ENCODE measurements around the gene MAP3K14.

The MAP3K14 gene

GRCh38 chr17:45292696-45293412 is 24.0 kb downstream of the MAP3K14 start:
- H3K4me3 ChIP-seq (ENCODE audit: low read length), result no peak overlapping the region
- H3K27me3 ChIP-seq (ENCODE audit: control insufficient read depth, insufficient read depth, low read length), result no peaks in the 10 kb centered on the region
- no peak overlapping the region for H3K27ac ChIP-seq (ENCODE audit: low read length)
- no peaks in the 10 kb centered on the region for H3K9me3 ChIP-seq (ENCODE audit: control insufficient read depth, low read depth, low read length)
- peaks cover 2% of the 10 kb centered on the region for H3K36me3 ChIP-seq (ENCODE audit: control insufficient read depth, low read depth, low read length)
- H3K4me1 ChIP-seq (ENCODE audit: control insufficient read depth, low read depth, low read length), result no peaks in the 10 kb centered on the region
- no peak overlapping the region for H3K9ac ChIP-seq (ENCODE audit: low read length)

- Histone ChIP-seq H3K36me3 (ENCODE audit: control insufficient read depth, low read depth, low read length) (peaks cover 9% of the 10 kb centered on the region), H3K27me3 (ENCODE audit: control insufficient read depth, insufficient read depth, low read length) (no peaks in the 10 kb centered on the region), H3K4me1 (ENCODE audit: control insufficient read depth, low read depth, low read length) (no peaks in the 10 kb centered on the region), H3K4me3 (ENCODE audit: low read length) (no peak overlapping the region), H3K9ac (ENCODE audit: low read length) (no peak overlapping the region), H3K27ac (ENCODE audit: low read length) (no peak overlapping the region), H3K9me3 (ENCODE audit: control insufficient read depth, low read depth, low read length) (no peaks in the 10 kb centered on the region)
These were observed 25.5 kb downstream of the MAP3K14 start for GRCh38 chr17:45291171-45291805.

GRCh38 chr17:45290269-45290765 is 26.5 kb downstream of the MAP3K14 start:
- no peak overlapping the region for H3K9ac ChIP-seq (ENCODE audit: low read length)

DNA sequence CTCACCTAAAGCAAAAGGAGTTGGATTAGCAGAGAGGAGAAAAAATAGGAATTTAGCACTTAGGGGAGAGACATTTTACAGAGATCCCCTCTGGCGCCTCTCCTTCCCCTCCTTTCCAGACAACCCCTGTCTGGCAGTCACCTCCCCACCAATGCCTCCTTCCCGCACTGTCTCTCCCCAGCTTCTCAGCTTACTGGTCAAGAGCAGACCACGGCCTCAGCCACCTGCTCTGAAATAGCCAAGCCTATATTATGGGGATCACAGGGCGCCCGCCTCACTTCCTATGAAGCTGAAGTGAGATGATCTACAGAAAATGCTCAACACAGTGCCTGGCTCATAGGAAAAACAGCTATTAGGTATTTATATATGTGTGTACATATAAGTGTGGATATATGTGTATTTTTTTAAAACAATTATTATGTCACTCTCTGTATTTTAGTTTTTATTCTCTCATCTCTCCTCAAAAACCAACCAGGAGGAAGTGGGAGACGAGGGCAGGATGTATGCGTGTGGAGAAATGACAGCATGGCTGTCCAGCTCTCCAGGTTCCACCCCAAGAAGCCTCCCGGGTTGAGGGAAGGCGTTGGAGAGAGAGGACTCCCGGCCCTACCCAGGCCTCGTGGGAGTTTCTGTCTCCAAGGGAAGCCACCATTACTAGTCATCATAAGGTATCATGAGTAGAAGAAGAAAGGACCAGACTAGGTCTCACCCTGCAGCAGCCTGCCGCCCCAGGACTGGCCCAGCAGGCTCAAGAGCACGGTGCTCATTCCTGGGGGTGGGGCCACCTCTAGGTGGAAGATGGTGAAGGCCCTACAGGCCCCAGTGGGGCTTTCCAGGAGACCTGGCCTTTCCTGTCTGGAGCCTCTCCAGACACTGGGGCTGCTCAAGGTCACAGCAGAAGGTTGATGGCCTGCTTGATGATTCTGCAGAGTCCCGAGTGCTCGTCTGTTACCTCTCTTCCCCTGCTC is 27.2 kb downstream of the MAP3K14 start:
- H3K27ac ChIP-seq (ENCODE audit: low read length), result no peak overlapping the region
- no peak overlapping the region for H3K4me3 ChIP-seq (ENCODE audit: low read length)
- H3K36me3 ChIP-seq (ENCODE audit: control insufficient read depth, low read depth, low read length), result peaks cover 12% of the 10 kb centered on the region
- H3K9me3 ChIP-seq (ENCODE audit: control insufficient read depth, low read depth, low read length), result no peaks in the 10 kb centered on the region
- no peak overlapping the region for H3K9ac ChIP-seq (ENCODE audit: low read length)
- no peaks in the 10 kb centered on the region for H3K27me3 ChIP-seq (ENCODE audit: control insufficient read depth, insufficient read depth, low read length)
- no peaks in the 10 kb centered on the region for H3K4me1 ChIP-seq (ENCODE audit: control insufficient read depth, low read depth, low read length)

More at GRCh38 chr17:45290269-45290765, 26.5 kb downstream of the MAP3K14 start:
- Histone ChIP-seq H3K4me3 (ENCODE audit: low read length) (no peak overlapping the region), H3K36me3 (ENCODE audit: control insufficient read depth, low read depth, low read length) (peaks cover 9% of the 10 kb centered on the region), H3K27ac (ENCODE audit: low read length) (no peak overlapping the region), H3K9me3 (ENCODE audit: control insufficient read depth, low read depth, low read length) (no peaks in the 10 kb centered on the region), H3K4me1 (ENCODE audit: control insufficient read depth, low read depth, low read length) (no peaks in the 10 kb centered on the region), H3K27me3 (ENCODE audit: control insufficient read depth, insufficient read depth, low read length) (no peaks in the 10 kb centered on the region)

DNA sequence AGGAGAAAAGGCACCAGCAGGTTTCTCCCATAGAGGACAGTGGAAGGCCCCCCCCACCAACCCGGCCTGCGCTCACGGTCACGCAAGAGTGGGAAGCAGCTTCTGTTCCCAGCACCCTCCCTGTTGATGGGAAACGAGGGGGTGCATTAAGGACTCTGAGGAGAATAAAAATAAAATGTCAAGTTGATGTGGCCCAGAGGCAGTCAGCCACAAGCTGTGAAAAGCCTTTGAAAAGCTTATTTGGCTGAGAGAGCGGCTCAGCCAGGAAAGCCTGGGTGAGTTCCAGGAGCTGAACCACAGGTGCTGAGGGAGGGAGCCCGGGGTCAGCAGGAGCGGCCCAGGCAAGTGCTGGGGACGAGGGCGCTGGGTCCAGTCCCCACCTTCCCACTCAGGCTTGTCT is 28.0 kb downstream of the MAP3K14 start:
- H3K36me3 ChIP-seq (ENCODE audit: control insufficient read depth, low read depth, low read length), result peaks cover 12% of the 10 kb centered on the region
- H3K27ac ChIP-seq (ENCODE audit: low read length), result no peak overlapping the region
- H3K9me3 ChIP-seq (ENCODE audit: control insufficient read depth, low read depth, low read length), result no peaks in the 10 kb centered on the region
- no peaks in the 10 kb centered on the region for H3K27me3 ChIP-seq (ENCODE audit: control insufficient read depth, insufficient read depth, low read length)
- no peaks in the 10 kb centered on the region for H3K4me1 ChIP-seq (ENCODE audit: control insufficient read depth, low read depth, low read length)
- H3K9ac ChIP-seq (ENCODE audit: low read length), result no peak overlapping the region
- H3K4me3 ChIP-seq (ENCODE audit: low read length), result no peak overlapping the region

DNA sequence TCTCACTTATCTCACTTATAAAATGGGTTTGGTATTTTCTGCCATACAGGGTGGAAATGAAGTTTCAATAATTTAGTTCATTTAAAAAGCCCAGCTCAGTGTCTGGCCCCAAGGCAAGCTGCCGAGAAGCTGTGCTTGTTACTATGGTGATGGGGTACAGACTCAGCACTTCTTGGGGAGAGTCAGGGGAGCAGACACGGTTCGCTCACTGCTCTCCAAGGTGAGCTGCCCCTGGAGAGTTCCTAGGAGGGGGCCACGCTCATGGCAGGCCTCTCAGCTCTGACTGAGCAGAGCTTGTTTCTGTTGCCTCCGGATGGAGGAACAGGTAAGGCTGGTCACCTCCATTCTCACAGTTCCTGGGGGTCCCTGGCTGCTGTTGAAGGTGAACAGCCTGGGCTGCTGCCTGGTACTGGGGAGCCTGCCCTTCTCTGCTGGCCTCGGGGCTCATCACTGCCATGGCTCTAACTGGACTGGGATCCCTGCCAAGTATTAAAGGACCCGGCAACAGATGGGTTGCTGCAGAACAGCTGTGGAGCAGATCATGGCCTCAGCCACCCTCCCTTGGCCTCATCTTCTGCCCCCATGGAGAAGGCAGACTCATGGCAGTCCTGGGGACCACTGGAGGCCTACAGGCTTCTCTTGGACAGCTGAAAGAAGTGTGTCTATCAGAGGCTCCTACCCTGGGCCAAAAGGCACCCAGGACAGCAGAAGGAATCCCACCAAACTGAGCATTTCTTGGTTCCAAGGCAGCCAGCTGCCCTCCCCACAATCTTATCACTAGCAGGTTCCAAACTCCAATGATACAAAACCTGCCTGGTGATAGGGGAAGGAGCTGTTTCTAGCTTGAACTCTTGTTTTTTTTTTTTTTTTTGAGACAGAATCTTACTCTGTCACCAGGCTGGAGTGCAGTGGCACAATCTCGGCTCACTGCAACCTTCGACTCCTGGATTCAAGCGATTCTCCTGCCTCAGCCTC is 29.0 kb downstream of the MAP3K14 start:
- Histone ChIP-seq H3K4me3 (ENCODE audit: low read length) (no peak overlapping the region), H3K9me3 (ENCODE audit: control insufficient read depth, low read depth, low read length) (no peaks in the 10 kb centered on the region), H3K4me1 (ENCODE audit: control insufficient read depth, low read depth, low read length) (no peaks in the 10 kb centered on the region), H3K27ac (ENCODE audit: low read length) (no peak overlapping the region), H3K27me3 (ENCODE audit: control insufficient read depth, insufficient read depth, low read length) (no peaks in the 10 kb centered on the region), H3K36me3 (ENCODE audit: control insufficient read depth, low read depth, low read length) (peaks cover 12% of the 10 kb centered on the region), H3K9ac (ENCODE audit: low read length) (no peak overlapping the region)

GRCh38 chr17:45286286-45286685 is 30.5 kb downstream of the MAP3K14 start:
- peaks cover 17% of the 10 kb centered on the region for H3K36me3 ChIP-seq (ENCODE audit: control insufficient read depth, low read depth, low read length)

GRCh38 chr17:45284176-45285140 is 32.4 kb downstream of the MAP3K14 start:
- Histone ChIP-seq H3K36me3 (ENCODE audit: control insufficient read depth, low read depth, low read length) (peaks cover 20% of the 10 kb centered on the region), H3K4me1 (ENCODE audit: control insufficient read depth, low read depth, low read length) (no peaks in the 10 kb centered on the region), H3K4me3 (ENCODE audit: low read length) (no peak overlapping the region), H3K27me3 (ENCODE audit: control insufficient read depth, insufficient read depth, low read length) (no peaks in the 10 kb centered on the region), H3K27ac (ENCODE audit: low read length) (no peak overlapping the region), H3K9ac (ENCODE audit: low read length) (no peak overlapping the region), H3K9me3 (ENCODE audit: control insufficient read depth, low read depth, low read length) (no peaks in the 10 kb centered on the region)

More at GRCh38 chr17:45286286-45286685, 30.5 kb downstream of the MAP3K14 start:
- Histone ChIP-seq H3K9ac (ENCODE audit: low read length) (no peak overlapping the region), H3K9me3 (ENCODE audit: control insufficient read depth, low read depth, low read length) (no peaks in the 10 kb centered on the region), H3K27me3 (ENCODE audit: control insufficient read depth, insufficient read depth, low read length) (no peaks in the 10 kb centered on the region), H3K27ac (ENCODE audit: low read length) (no peak overlapping the region), H3K4me3 (ENCODE audit: low read length) (no peak overlapping the region), H3K4me1 (ENCODE audit: control insufficient read depth, low read depth, low read length) (no peaks in the 10 kb centered on the region)

DNA sequence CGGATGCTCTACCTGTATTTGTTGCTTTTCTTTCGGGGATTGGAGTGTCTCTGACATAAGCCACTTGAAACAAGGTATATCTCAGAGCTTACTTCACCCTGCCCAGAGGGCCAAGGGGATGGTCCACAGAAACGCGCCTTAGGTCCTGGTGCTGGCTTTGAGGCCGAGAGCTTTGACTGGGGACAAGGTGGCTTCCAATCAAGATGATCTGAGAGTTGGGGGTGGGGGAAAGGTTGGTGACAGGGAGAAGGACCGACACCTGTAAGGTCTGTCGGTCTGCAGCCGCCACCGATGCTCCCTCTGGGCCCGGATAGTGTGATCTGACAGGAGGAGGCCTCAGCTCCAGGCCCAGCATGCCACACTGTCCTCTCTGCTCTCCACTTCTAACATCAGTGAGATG is 33.1 kb downstream of the MAP3K14 start:
- H3K27me3 ChIP-seq (ENCODE audit: control insufficient read depth, insufficient read depth, low read length), result no peaks in the 10 kb centered on the region
- no peaks in the 10 kb centered on the region for H3K4me1 ChIP-seq (ENCODE audit: control insufficient read depth, low read depth, low read length)
- peaks cover 19% of the 10 kb centered on the region for H3K36me3 ChIP-seq (ENCODE audit: control insufficient read depth, low read depth, low read length)
- H3K27ac ChIP-seq (ENCODE audit: low read length), result no peak overlapping the region
- no peaks in the 10 kb centered on the region for H3K9me3 ChIP-seq (ENCODE audit: control insufficient read depth, low read depth, low read length)
- H3K4me3 ChIP-seq (ENCODE audit: low read length), result no peak overlapping the region
- H3K9ac ChIP-seq (ENCODE audit: low read length), result no peak overlapping the region

Data from iPS-18a (cell line).